GM12878 (cell line): Measurements from ENCODE around the gene SESN3. TPM values are rescaled to one million over a fixed set of nuclear protein-coding genes. Genes with fewer than 3 reads are reported as not detected.

Experiments used
- polyA plus RNA-seq, 11 experiments: library from polyadenylated mRNA; depleted of rRNA in 4 of 11; unstranded in 6 of 11; stranded (reverse) in 5 of 11; fragments of >200 nt; fragmentation: Nextera tagmentation in 4 of 11; fragmentation: Illumina TruSeq in 1 of 11; extraction: Ambion mirVana in 4 of 11; extraction: Trizol in 1 of 11; gene quantifications; 1 replicate in 1 of 11; 2 replicates in 10 of 11; pipeline versions ENCODE4 v1.2.1 to v1.2.3, GENCODE V29; 2011 to 2016; ENCODE audit warnings: inconsistent platforms in 2 of 11, missing spikeins in 2 of 11, low read depth in 1 of 11
- total RNA-seq, 4 experiments: library from RNA; depleted of rRNA in 3 of 4; stranded (reverse); fragments of >200 nt in 3 of 4; fragmentation: Illumina TruSeq in 1 of 4; extraction: Trizol in 1 of 4; gene quantifications; 2 replicates each; pipeline versions ENCODE4 v1.2.1 to v1.2.3, GENCODE V29; 2013 to 2021

Gene SESN3
- total and polyA plus RNA-seq, 10 of the 15 experiments (the other 5 are each of a cell fraction or from before 2014, with no cell fraction given): 0.64 to 6.7 (median 3.0) TPM

Other genes with a start within 250 kb of the SESN3 start
- not detected in 2 replicates for gene KDM4E, start 205.9 kb downstream of the SESN3 start, total RNA-seq (2014; rRNA removed)
- not detected in 2 replicates for gene KDM4E, start 205.9 kb downstream of the SESN3 start, total RNA-seq (2014; rRNA removed; fragmentation: Illumina TruSeq; extraction: Trizol)
- not detected in 2 replicates for gene KDM4E, start 205.9 kb downstream of the SESN3 start, total RNA-seq (2021)
- gene KDM4E, start 205.9 kb downstream of the SESN3 start, polyA plus RNA-seq (2011; rRNA removed): not detected in 2 replicates
- gene KDM4E, start 205.9 kb downstream of the SESN3 start, polyA plus RNA-seq (2014; fragmentation: Illumina TruSeq; extraction: Trizol): not detected in 2 replicates
- not detected for gene KDM4E, start 205.9 kb downstream of the SESN3 start, polyA plus RNA-seq (2014; fragmentation: Nextera tagmentation; extraction: Ambion mirVana)
- gene KDM4E, start 205.9 kb downstream of the SESN3 start, polyA plus RNA-seq (2014; rRNA removed): not detected in 2 replicates
- gene KDM4E, start 205.9 kb downstream of the SESN3 start, polyA plus RNA-seq (2016; fragmentation: Nextera tagmentation; extraction: Ambion mirVana): not detected
- not detected in 2 replicates for gene KDM4F, start 181.8 kb downstream of the SESN3 start, total RNA-seq (2014; rRNA removed)
- not detected in 2 replicates for gene KDM4F, start 181.8 kb downstream of the SESN3 start, total RNA-seq (2014; rRNA removed; fragmentation: Illumina TruSeq; extraction: Trizol)
- gene KDM4F, start 181.8 kb downstream of the SESN3 start, total RNA-seq (2021): not detected in 2 replicates
- gene KDM4F, start 181.8 kb downstream of the SESN3 start, polyA plus RNA-seq (2011; rRNA removed): not detected in 2 replicates
- not detected in 2 replicates for gene KDM4F, start 181.8 kb downstream of the SESN3 start, polyA plus RNA-seq (2014; fragmentation: Illumina TruSeq; extraction: Trizol)
- not detected for gene KDM4F, start 181.8 kb downstream of the SESN3 start, polyA plus RNA-seq (2014; fragmentation: Nextera tagmentation; extraction: Ambion mirVana)
- not detected in 2 replicates for gene KDM4F, start 181.8 kb downstream of the SESN3 start, polyA plus RNA-seq (2014; rRNA removed)
- not detected for gene KDM4F, start 181.8 kb downstream of the SESN3 start, polyA plus RNA-seq (2016; fragmentation: Nextera tagmentation; extraction: Ambion mirVana)
- gene SRSF8, start 164.3 kb downstream of the SESN3 start, total RNA-seq (2014; rRNA removed): 13.2 and 14.2 TPM in 2 replicates
- 15.3 and 19.5 TPM in 2 replicates for gene SRSF8, start 164.3 kb downstream of the SESN3 start, total RNA-seq (2014; rRNA removed; fragmentation: Illumina TruSeq; extraction: Trizol)
- 28.1 and 30.1 TPM in 2 replicates for gene SRSF8, start 164.3 kb downstream of the SESN3 start, total RNA-seq (2021)
- gene SRSF8, start 164.3 kb downstream of the SESN3 start, polyA plus RNA-seq (2011; rRNA removed): 41.5 and 48.3 TPM in 2 replicates
- 29.0 and 40.5 TPM in 2 replicates for gene SRSF8, start 164.3 kb downstream of the SESN3 start, polyA plus RNA-seq (2014; fragmentation: Illumina TruSeq; extraction: Trizol)
- gene SRSF8, start 164.3 kb downstream of the SESN3 start, polyA plus RNA-seq (2014; fragmentation: Nextera tagmentation; extraction: Ambion mirVana): 10 to 100 TPM; 15.3 to 24.4 TPM
- 24.8 and 25.2 TPM in 2 replicates for gene SRSF8, start 164.3 kb downstream of the SESN3 start, polyA plus RNA-seq (2014; rRNA removed)
- 10 to 100 TPM; 36.3 to 43.1 TPM for gene SRSF8, start 164.3 kb downstream of the SESN3 start, polyA plus RNA-seq (2016; fragmentation: Nextera tagmentation; extraction: Ambion mirVana)
- gene ENDOD1, start 141.4 kb downstream of the SESN3 start, total RNA-seq (2014; rRNA removed): 15.4 and 17.9 TPM in 2 replicates
- gene ENDOD1, start 141.4 kb downstream of the SESN3 start, total RNA-seq (2014; rRNA removed; fragmentation: Illumina TruSeq; extraction: Trizol): 14.8 and 15.1 TPM in 2 replicates
- gene ENDOD1, start 141.4 kb downstream of the SESN3 start, total RNA-seq (2021): 14.2 and 14.9 TPM in 2 replicates
- gene ENDOD1, start 141.4 kb downstream of the SESN3 start, polyA plus RNA-seq (2011; rRNA removed): 28.8 and 30.0 TPM in 2 replicates
- 13.8 and 16.9 TPM in 2 replicates for gene ENDOD1, start 141.4 kb downstream of the SESN3 start, polyA plus RNA-seq (2014; fragmentation: Illumina TruSeq; extraction: Trizol)
- 1 to 10 TPM; 6.0 to 6.4 TPM for gene ENDOD1, start 141.4 kb downstream of the SESN3 start, polyA plus RNA-seq (2014; fragmentation: Nextera tagmentation; extraction: Ambion mirVana)
- 9.0 and 9.5 TPM in 2 replicates for gene ENDOD1, start 141.4 kb downstream of the SESN3 start, polyA plus RNA-seq (2014; rRNA removed)
- gene ENDOD1, start 141.4 kb downstream of the SESN3 start, polyA plus RNA-seq (2016; fragmentation: Nextera tagmentation; extraction: Ambion mirVana): 10 to 100 TPM; 10.2 to 10.4 TPM